Activated naive CD4-positive, alpha-beta T cell treated with anti-CD3 and anti-CD28 coated beads, Interleukin-2, amount 50 U/mL, for 16 hours (primary cell): Measurements from ENCODE around the gene PALD1.
"Not testable (repeated sequence)": the region's sequence is repeated elsewhere in the genome, so short reads cannot be mapped to it uniquely, and the experiment has no call there.

Source experiments
- DNase-seq: peaks from one replicate; pipeline ENCODE4 v3.0.0-alpha.2; 2020

Gene PALD1

DNA sequence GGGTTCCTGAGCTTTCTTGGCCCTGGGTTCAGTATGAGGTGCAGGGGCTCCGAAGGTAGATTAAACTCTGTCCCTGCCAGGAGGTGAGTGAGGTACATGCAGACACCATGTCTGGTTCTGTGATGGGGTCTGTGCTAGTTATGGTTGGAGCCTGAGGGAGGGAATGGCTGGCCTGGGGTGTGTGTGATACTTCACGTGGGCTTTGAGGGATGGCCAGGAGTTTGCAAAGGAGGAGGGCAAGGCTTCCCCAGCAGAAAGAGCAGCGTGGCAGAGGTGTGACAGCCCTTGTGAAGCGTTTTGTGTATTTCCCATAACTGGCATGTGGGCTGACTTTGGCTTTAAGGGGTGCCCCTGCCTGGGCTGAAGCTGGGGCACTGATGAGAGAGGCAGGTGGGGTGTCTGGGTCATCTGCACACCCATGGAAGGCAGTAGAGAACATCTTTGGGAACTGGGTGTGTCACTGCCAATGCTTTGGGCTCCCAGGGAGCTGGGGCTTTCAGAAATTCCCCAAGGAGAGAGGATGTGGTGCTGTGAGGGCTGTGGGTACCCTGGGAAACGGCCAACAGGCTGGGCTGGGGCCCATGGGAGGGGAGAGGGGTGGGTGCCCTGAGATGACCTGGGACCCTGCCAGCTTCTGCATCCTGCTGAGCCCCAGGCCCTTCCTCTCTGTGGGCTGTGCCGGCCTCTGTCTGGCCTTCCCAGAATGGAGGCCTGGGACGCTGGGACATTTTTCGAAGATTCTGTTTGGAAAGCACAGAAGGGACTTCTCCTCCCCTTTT is 4.6 kb downstream of the PALD1 start:
- no peak for DNase-seq

DNA sequence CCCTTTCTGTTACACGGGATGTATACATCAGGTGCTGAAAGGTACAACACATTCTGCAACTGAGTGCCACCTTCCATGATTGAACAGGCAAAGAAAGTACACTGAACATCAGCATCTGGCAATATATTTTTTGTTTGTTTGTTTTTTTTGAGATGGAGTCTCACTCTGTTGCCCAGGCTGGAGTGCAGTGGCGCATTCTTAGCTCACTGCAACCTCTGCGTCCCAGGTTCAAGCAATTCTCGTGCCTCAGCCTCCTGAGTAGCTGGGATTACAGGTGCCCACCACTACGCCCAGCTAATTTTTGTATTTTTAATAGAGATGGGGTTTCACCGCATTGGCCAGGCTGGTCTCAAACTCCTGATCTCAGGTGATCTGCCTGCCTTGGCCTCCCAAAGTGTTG is 5.3 kb downstream of the PALD1 start:
- DNase-seq: not testable (repeated sequence)

DNA sequence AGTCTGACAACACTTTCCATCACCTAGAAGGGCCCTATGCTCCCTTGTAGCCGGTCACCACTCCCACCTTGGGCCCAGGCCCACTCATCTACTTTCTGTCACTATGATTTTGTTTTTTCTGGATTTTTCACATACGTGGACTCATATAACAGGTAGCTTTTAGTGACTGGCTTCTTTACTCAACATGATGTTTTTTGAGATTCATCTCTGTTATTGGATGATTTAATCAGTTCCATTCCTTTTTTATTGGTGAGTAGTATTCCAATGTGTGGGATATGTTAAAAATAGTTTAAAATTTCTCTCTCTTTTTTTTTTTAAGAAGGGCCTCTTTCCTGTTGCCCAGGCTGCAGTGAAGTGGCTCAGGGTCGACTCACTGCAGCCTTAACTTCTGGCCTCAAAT is 9.3 kb downstream of the PALD1 start:
- no peak for DNase-seq

DNA sequence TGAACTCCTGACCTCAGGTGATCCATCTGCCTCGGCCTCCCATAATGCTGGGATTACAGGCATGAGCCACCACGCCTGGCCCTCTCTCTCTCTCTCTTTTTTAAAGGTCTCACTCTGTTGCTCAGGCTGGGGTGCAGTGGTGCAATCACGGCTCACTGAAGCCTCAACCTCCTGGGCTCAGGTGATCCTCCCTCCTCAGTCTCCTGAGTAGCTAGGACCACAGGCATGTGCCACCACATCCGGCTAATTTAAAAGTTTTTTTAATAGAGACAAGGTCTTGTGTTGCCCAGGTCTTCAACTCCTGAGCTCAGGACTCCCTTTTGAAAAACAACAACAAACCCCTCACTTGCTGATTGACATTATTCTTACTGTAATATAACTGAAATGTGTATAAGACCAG is 11.6 kb downstream of the PALD1 start:
- no peak for DNase-seq

DNA sequence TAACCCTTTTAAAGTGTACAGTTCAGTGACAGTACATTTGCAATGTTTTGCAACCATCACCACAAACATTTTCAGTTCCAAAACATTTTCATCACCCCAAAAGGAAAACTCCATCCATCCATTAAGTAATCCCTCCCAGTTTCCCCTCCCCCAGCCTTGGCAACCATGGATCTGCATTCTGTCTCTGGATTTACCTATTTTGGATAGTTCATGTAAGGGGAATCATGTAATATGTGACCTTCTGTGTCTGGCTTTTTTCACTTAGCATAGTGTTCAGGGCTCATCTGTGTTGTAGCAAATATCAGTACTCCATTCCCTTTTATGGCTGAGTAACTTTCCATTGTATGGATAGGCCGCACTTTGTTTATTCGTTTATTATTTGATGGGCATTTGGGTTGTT is 13.0 kb downstream of the PALD1 start:
- no peak for DNase-seq

DNA sequence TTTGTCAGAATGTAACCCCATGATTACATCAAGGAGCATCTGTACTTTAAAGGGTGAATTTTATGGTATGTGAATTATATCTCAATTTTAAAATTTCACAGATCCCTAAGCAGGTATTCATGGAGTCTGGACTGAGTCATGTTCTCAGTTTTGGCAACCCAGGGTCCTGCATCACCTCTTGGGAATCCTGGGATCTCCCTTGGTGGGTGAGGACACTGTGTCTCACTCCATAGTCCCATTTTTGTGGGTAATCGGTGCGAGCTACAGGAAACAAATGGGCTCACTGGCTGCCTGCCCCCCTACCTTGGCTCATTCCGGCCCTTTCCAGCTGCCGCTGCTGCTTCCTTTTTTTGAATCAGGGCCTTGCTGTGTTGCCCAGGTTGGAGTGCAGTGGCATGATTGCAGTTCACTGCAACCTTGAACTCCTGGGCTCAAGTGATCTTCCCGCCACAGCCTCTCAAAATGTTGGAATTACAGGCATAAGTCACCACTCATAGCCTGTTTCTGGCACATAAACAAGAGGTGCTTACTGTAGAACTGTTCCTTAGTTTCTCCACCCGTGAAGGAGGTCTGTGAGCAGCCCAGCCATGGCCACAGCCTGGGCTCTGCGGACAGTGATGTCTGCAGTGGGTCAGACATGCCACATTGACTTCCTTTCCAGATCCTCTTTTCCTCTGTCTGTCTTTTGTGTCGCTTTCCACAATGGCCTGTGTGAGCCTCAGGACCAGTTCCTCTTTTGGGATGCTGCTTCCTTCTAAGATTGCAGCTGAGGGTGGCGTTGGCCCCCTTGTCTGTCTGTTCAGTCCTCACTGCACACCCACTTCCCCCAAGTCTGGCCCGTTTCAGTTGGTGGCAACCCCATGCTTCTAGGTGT is 14.5 kb downstream of the PALD1 start:
- no peak for DNase-seq

DNA sequence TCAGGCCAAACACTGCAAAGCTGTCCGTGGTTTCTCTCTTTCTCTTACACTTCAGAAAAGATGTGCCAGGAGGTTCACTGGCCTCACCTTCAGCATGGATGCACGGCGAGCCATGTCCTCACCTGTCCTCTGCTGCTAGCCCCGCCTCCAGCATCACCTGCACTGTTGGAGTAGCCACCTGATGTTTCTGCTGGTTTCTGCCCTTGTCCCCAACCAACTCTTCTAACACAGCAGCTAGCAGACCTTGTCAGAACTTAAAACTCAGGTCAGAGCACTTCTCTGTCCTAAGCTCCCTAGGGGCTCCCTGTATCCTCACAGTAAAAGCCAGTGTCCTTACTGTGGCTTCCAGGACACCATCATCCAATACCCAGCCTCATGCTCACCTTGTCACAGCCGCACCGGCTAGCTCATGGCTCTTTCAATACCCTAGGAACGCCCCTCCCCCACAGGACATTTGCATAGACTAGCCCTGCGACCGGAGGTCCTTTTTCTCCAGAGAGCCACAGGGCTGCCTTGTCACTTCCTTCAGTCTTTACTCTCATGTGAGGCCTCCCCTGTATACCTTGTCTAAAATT is 15.2 kb downstream of the PALD1 start:
- no peak for DNase-seq

DNA sequence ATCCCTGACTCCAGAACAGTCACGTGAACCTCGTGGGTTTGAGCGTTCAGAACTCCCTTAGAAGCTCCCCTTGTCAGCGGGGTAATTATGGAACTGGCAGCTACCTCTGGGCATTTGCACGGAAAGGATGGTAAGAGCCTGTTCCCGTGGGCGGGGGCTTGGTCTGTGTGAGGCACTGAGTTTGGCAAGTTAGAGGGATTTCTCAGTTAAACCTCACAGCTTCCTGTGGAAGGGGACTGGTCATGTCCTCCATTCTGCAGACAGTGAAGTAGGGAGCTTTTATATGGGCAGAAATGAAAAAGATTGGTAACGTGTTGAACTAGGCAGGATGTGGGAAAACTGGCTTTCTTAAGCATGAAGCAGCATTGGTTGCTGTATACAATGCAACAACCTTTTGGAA is 16.0 kb downstream of the PALD1 start:
- DNase-seq: no peak

DNA sequence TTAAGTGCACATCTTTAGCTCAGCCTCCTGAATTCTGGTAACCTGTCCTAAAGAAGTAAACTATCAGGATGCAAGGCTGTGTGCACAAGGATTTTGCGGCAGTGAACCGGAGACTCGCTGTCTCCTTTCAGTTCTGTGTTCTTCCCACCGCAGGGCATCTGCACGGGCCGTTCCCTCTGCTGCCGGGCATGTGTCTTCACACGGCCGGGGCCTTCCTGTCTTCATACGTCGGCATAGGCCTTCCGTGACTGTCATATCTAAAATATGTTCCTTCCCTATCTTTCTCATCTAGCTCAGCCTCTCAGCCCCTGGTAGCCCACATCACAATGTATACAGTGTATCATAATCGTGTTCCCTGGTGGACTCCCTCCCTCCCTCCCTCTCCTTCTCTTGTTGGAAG is 16.4 kb downstream of the PALD1 start:
- no peak for DNase-seq

DNA sequence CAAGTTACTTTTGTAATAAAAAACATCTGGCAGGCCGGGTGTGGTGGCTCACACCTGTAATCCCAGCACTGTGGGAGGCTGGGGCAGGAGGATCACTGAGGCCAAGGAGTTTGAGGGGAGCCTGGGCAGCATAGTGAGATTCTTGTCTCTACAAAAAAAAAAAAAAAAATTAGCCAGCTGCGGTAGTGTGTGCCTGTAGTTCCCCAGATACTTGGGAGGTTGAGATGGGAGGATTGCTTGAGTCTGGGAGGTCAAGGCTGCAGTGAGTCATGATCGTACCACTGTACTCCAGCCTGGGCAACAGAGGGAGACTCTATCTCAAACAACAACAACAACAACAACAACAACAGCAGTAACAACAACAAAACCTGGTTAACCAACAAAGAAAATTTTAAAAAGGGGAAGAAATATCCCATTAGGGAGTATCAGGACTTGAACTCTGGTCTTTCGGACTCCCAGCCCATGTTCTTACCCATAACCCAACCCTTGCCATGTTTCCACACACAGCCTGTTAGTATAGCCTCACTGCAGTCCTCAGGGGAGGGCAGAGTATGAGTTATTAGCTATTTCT is 17.2 kb downstream of the PALD1 start:
- no peak for DNase-seq

DNA sequence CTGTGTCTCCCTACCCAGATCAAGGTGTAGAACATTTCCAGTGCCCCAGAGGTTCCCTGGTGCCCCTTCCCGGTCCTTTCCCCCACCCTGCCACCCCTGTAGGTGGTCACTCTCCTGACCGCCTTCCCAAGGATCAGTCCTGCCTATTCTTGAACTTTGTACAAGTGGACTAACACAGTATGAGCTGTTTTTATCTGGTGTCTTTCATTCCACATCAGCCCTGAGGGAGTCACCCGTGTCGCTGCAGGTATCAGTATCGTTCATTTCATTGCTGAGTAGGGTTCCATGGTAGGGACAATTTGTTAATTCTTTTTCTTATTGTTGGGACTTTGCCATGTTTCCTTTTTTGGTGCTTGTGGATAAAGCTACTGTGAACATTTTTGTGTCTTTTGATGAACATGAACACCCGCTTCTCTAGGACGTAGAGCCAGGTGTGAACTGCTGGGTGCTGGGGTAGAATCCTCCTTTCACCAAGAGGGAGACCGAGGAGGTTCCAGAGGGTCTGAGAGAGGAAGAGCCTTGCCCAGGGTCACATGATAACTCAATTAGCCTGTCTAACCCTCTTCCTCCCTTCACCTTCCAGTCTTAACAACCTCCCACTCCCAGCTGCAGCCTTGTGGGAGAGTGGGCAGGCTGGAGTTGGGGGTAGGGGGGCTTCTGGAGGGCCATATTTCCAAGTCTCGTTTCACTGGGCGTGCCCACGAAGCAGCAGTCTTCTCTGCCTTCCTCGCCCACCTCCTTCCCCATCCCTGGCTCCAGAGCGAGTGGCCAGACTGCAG is 18.0 kb downstream of the PALD1 start:
- no peak for DNase-seq

DNA sequence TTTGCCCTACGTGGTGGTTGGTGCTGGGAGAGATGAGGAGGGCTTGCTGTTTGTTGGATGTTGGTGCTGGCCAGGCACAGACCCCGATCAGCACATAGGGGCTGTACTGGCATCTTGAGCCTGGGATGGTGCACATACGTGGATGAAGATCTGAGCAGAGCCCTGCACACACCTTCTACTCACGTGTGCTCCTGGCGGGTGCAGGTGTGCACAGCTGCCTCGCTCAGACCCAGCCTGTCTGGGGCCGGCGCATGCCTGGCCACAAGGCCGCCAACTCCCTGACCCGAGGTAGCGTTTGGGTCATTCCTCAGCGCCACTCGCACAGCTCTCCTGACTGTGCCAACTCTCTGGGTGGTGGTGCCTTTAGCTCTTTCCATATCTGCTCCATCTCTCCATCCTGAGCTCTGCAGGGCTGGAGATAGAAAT is 18.6 kb downstream of the PALD1 start:
- DNase-seq: no peak

DNA sequence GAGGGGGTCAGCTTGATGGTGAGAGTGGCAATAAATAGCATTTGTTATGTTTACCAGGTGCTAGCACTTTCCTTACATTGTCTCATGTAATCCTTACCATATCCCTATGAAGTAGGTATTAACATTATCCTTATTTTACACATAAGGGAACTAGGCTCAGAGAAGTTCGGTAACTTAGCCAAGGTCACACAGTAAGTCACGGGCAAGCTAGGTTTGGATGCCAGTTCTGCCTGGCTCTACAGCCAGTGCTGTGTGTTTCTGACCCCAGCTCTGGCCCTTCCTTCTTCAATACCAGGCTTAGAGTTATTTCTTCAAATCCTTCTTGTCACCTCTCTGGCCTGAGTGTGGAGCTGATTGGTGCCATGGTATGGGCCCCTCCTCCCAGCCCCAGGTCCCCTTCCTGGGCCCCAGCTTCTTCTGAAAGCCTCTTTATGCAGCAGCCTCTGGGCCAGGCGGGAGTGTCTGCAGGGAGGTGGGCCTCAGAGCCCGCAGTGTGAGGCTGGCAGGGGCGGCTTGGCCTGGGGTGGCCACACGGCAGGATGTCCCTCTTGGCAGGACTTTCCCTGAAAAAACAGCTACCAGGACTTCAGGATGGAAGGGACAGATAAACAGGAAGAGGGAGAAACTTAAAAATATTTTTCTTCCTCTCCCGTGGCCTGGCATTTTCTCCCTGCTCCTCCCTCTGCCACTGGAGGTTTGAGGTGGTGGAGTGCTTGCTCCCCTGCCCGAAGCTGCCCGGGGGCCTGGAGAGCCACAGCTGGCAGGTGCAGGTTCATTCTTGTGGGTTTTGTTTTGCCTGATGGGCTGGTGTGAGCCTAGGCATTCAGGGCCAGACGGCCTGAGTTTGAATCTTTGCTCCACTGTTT is 20.6 kb downstream of the PALD1 start:
- DNase-seq: no peak

DNA sequence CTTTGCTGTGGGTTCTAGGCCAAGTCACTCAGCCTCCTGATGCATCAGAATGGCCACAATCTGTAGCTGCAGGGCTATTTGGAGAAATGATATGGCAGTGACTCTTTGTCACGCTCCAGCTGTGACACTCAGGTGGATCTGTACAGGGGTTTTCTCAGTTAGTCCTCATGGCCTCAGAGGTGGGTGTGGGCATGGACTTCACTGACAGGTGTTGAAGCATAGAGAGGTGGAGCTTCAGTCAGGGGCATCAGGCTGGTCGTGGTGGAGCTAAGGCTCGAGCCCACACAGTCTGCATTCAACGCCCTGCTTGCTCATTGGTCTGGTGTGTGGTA is 21.2 kb downstream of the PALD1 start:
- DNase-seq: no peak

DNA sequence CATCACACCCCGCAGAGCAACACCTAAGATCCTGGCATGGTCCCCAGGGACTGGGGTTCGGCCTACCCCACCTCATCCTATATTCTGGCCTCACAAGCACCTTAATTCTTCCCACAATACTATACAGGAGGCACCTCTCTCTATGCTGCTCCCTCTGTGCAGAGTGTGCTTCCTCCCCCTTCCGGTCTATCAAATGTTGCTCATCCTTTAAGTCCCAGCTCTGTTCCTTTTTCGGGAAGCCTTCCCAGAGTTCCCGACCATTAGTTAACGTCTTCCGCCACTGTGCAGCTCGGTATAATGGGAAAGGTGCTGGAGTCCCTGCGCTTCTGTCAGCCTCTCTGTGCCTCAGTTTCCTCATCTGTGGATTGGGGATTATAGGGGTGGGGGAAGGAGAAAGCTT is 21.8 kb downstream of the PALD1 start:
- no peak for DNase-seq

DNA sequence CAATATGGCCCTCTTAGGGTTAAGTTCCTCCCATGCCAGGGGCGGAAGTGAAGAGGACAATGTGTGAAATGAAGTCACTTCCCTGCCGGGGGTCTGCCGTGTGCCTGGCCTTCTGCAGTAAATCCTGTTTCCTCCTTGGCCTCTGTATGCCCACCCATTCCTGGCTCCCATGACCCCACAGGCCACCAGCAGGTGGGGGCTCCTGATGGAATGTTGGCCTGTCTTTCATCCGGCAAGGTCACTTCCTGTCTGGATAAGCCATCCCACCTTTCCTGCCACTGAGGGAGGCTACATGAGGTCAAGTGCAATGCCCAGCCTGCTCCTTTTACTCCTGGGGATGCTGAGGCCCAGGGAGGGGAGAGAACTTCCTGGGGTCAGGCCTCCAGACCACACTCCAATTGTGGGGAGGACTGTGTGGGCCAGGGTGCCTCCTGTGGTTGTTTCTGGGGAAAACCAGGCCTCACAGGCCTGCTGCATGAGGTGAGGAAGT is 22.3 kb downstream of the PALD1 start:
- DNase-seq: no peak

DNA sequence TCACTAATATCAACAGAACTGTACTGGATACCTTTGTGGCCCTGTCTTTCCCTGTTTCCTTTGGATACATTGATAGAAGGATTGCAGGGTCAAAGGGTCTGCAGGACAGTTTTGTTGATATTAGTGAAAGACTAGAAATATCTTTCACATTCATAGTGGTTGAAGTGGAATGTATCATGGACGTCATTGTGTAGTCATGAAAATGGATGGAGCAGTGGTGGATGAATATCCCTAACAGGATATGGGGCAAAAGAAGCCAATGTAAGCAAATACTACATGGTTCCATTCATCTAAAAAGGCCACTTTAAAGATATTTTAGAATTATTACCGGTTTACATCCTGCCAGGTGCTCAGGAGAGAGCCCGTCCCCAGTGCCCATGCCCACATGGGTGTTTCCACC is 23.8 kb downstream of the PALD1 start:
- no peak for DNase-seq

DNA sequence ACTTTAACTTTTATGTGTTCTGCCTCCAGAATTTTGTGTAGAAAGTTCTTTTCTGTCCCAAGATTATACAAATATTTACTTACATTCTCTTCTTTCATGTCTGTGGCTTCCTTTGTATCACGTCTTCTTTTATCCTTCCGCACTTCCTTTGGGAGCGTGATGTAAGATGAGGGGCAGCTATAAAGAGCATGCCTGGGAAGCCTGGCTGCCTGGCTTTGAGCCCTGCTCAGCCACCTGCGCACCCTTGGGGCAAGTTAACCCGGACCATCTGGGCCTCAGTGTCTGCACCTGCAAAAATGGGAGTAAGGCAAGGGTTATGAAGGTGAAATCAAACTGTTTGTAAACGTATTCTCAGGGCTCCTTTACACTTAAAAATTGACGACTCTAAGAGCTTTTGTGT is 25.2 kb downstream of the PALD1 start:
- DNase-seq: no peak

DNA sequence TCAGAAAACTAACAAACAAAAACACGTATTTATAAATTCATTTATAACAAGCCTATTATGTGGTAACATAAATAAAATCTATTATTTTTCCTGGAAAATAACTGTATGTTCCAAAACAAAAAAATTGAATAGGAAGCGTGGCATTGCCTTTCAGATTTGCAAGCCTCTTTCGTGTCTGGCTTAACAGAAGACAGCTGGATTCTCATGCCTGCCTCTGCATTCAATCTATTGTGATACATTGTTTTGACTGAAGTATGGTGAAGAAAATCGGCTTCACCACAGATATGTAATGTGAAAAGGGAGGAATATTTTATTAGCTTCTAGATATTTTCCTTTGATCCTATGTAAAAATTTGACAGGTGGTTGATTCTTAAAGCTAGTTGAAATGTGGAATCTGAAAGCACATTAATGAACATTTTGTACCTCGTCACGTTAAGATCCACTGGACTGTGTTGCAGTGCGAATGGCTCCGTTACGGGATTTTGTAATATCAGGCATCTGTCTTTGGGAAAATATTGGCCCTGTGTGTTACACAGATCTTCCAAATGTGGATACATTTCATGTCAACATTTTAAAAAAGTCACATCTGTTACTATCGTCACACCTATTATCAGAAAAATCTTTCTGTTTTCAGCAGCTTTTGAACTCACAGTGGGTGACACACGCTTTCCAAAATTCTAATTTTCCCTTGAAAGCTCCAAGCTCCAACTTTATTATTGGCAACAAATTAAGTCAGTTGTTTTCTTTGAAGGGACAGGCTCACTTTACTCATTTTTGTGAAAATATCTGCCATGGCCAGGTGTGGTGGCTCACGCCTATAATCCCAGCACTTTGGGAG is 26.2 kb downstream of the PALD1 start:
- DNase-seq: no peak

DNA sequence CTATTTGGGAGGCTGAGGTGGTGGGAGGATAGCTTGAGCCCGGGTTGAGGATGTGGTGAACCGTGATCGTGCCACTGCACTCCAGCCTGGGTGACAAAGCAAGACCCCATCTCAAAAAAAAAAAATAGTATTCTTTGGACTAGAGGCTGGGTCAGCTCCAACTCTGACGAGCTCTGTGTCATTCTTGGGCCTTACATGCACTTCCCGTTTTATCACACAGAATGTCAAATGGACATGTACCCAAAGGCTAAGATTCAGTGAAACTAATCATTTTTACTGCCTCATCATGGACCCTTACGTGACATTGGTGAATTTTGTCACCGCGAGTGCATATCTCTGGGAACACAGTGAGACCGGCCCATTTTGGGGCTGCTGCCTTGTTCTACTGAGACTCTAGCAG is 27.3 kb downstream of the PALD1 start:
- DNase-seq: no peak

DNA sequence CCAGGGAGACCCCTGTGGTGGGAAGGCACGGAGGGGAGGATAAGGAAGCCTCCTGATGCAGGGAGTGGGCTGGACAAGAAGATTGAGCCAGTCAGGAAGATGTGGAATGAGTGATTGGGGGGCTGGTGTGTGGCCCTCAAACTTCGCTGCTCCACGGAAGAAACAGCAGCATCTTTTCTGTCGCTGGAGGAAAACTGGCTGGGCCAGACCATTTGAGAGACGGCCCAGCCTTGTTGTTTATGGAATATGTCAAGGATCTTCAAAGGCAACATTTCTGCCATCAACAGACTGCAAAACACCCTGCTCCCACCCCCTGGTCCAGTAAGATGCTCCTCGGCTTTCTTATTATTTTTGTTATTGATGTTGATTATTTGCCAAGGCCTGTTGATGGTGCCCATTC is 29.4 kb downstream of the PALD1 start:
- no peak for DNase-seq
